K562 (cell line): ENCODE measurements around the gene CDK5R1. TPM values are rescaled to one million over a fixed set of nuclear protein-coding genes. Genes with fewer than 3 reads are reported as not detected.

Source experiments
- HNRNPL ChIP-seq: fragments of 200-400 bp; formaldehyde crosslinking; IDR thresholded peaks from 2 replicates; pipeline ENCODE4 v1.6.1; 2017; ENCODE audit warnings: low read depth, mild to moderate bottlenecking, low read length
- JUND ChIP-seq, 2 experiments: IDR thresholded peaks; 2 replicates in 1 of 2; 3 replicates in 1 of 2; pipeline ENCODE4 v1.6.1; 2011; ENCODE audit warnings: borderline replicate concordance in 2 of 2, low read depth in 2 of 2, low read length in 2 of 2, improper control_type of control experiment in 1 of 2, missing biosample characterization in 1 of 2, missing genetic modification characterization in 1 of 2, missing genetic modification reagents in 1 of 2
- L3MBTL2 ChIP-seq: fragments of 450-650 bp; IDR thresholded peaks from 2 replicates; pipeline ENCODE4 v1.6.1; 2016; ENCODE audit warnings: mild to moderate bottlenecking, moderate library complexity
- MYC ChIP-seq, 2 experiments: fragments of 250-450 bp in 1 of 2; sonication (Bioruptor Pico) in 1 of 2; IDR thresholded peaks; 2 replicates each; pipeline versions ENCODE4 v1.5.1 to v1.6.1; 2012 to 2021; ENCODE audit warnings: low read depth in 2 of 2, borderline replicate concordance in 1 of 2, improper control_type of control experiment in 1 of 2, low read length in 1 of 2, mild to moderate bottlenecking in 1 of 2, moderate library complexity in 1 of 2
- NR3C1 ChIP-seq: sonication (generic); formaldehyde crosslinking; IDR thresholded peaks from 2 replicates; pipeline ENCODE4 v1.8.1; 2022; ENCODE audit warnings: missing genetic modification reagents
- RB1 ChIP-seq: fragments of 450-650 bp; IDR thresholded peaks from 2 replicates; pipeline ENCODE4 v1.6.1; 2017; ENCODE audit warnings: low read depth, mild to moderate bottlenecking
- RBFOX2 ChIP-seq: fragments of 200-400 bp; formaldehyde crosslinking; IDR thresholded peaks from 2 replicates; pipeline ENCODE4 v1.6.1; 2017; ENCODE audit warnings: low read depth, mild to moderate bottlenecking, low read length, moderate library complexity
- RCOR1 ChIP-seq, 2 experiments: IDR thresholded peaks; 2 replicates each; pipeline ENCODE4 v1.6.1; 2012; ENCODE audit warnings: low read depth in 2 of 2, low read length in 2 of 2, borderline replicate concordance in 1 of 2, improper control_type of control experiment in 1 of 2
- ZNF561 ChIP-seq: fragments of 450-650 bp; formaldehyde crosslinking; conservative IDR thresholded peaks from 2 replicates; pipeline ENCODE4 v1.4.0; 2020; ENCODE audit warnings: mild to moderate bottlenecking, moderate library complexity
- ZNF668 ChIP-seq: fragments of 250-450 bp; sonication (Bioruptor Pico); IDR thresholded peaks from 2 replicates; pipeline ENCODE4 v1.8.0; 2022; ENCODE audit warnings: mild to moderate bottlenecking, inconsistent platforms
- polyA plus RNA-seq, 8 experiments: library from polyadenylated mRNA; depleted of rRNA in 4 of 8; stranded (reverse) in 5 of 8; unstranded in 3 of 8; fragments of >200 nt; fragmentation: Nextera tagmentation in 2 of 8; fragmentation: Illumina TruSeq in 1 of 8; extraction: Ambion mirVana in 2 of 8; extraction: Trizol in 1 of 8; gene quantifications; 2 replicates each; pipeline versions ENCODE4 v1.2.1 to v1.2.3, GENCODE V29; 2011 to 2014; ENCODE audit warnings: inconsistent platforms in 1 of 8, missing spikeins in 1 of 8
- total RNA-seq, 7 experiments: library from RNA; depleted of rRNA in 6 of 7; stranded (reverse); fragments of >200 nt in 6 of 7; fragmentation: Illumina TruSeq in 2 of 7; extraction: Trizol in 2 of 7; gene quantifications; 2 replicates each; pipeline versions ENCODE4 v1.2.1 to v1.2.3, GENCODE V29; 2011 to 2021; ENCODE audit warnings: low replicate concordance in 1 of 7
- TF ChIP-seq, protein P1 (sequence below): fragments of 250-450 bp; sonication (Bioruptor Pico); IDR thresholded peaks from 2 replicates; pipeline ENCODE4 v1.4.0; 2020; ENCODE audit warnings: mild to moderate bottlenecking, moderate library complexity, borderline replicate concordance
- TF ChIP-seq, protein P2 (sequence below): fragments of 450-650 bp; IDR thresholded peaks from 2 replicates; pipeline ENCODE4 v1.6.1; 2016; ENCODE audit warnings: mild to moderate bottlenecking, moderate library complexity

Gene CDK5R1
- total and polyA plus RNA-seq, 9 of the 15 experiments (the other 6 are each of a cell fraction or from before 2014, with no cell fraction given) = 0.10 to 4.8 (median 2.3) TPM

DNA sequence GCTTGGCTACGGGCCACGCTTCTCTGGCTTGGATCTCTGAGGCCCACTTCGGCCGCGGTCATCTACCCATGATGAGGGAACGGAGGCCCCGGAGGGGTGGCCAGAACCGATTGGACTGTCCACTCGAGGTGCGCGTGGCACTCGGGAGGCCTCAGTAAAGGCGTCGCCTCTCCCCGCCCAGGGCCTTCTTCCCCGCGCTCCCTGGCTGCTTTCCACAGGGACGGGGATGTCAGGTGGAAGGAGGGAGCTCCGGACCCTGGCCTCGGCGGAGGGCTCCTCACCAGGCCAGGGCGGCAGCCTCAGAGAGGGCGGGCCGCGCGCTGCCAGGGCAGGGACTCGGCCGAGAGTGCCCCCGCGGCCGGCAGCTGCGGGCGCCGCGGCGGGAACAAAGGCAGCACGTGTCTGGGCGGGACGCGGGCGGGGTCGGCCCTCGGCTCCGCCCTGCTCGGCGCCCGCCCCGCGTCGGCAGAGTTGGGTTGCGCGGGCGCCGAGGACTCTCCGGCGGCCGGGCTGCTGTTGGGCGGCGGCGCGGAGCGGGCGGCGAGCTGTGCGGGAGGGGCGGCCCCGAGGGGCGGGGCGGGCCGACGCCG lies 587 bp upstream of the CDK5R1 start (continued):
- peak; percentile 99 for TF ChIP-seq L3MBTL2
- 0 out of 4 replicates have a peak, but pooled peaks of 1 of the 2 experiments have one; percentile 1 for TF ChIP-seq RCOR1 (IDR thresholded peaks at IDR 0.05; ENCODE audit: borderline replicate concordance in 1 of 2, low read depth in 2 of 2, low read length in 2 of 2)
- no peak for TF ChIP-seq ZNF668 (CRISPR knock-in tag)
- peak; percentile 86 for TF ChIP-seq MYC (IDR thresholded peaks at IDR 0.05; ENCODE audit: low read depth, low read length)
- no peak for TF ChIP-seq MYC (CRISPR knock-in tag; IDR thresholded peaks at IDR 0.05; ENCODE audit: borderline replicate concordance, low read depth)
- TF ChIP-seq HNRNPL = 0 out of 2 replicates have a peak, but pooled peaks have one; percentile 49
- no peak for TF ChIP-seq JUND (IDR thresholded peaks at IDR 0.05; ENCODE audit: borderline replicate concordance, low read depth, low read length)
- TF ChIP-seq JUND (tag; IDR thresholded peaks at IDR 0.05; ENCODE audit: borderline replicate concordance, low read depth, low read length) = no peak
- TF ChIP-seq, protein P1, sequence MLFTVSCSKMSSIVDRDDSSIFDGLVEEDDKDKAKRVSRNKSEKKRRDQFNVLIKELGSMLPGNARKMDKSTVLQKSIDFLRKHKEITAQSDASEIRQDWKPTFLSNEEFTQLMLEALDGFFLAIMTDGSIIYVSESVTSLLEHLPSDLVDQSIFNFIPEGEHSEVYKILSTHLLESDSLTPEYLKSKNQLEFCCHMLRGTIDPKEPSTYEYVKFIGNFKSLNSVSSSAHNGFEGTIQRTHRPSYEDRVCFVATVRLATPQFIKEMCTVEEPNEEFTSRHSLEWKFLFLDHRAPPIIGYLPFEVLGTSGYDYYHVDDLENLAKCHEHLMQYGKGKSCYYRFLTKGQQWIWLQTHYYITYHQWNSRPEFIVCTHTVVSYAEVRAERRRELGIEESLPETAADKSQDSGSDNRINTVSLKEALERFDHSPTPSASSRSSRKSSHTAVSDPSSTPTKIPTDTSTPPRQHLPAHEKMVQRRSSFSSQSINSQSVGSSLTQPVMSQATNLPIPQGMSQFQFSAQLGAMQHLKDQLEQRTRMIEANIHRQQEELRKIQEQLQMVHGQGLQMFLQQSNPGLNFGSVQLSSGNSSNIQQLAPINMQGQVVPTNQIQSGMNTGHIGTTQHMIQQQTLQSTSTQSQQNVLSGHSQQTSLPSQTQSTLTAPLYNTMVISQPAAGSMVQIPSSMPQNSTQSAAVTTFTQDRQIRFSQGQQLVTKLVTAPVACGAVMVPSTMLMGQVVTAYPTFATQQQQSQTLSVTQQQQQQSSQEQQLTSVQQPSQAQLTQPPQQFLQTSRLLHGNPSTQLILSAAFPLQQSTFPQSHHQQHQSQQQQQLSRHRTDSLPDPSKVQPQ (CRISPR knock-in tag) = no peak
- TF ChIP-seq, protein P2, sequence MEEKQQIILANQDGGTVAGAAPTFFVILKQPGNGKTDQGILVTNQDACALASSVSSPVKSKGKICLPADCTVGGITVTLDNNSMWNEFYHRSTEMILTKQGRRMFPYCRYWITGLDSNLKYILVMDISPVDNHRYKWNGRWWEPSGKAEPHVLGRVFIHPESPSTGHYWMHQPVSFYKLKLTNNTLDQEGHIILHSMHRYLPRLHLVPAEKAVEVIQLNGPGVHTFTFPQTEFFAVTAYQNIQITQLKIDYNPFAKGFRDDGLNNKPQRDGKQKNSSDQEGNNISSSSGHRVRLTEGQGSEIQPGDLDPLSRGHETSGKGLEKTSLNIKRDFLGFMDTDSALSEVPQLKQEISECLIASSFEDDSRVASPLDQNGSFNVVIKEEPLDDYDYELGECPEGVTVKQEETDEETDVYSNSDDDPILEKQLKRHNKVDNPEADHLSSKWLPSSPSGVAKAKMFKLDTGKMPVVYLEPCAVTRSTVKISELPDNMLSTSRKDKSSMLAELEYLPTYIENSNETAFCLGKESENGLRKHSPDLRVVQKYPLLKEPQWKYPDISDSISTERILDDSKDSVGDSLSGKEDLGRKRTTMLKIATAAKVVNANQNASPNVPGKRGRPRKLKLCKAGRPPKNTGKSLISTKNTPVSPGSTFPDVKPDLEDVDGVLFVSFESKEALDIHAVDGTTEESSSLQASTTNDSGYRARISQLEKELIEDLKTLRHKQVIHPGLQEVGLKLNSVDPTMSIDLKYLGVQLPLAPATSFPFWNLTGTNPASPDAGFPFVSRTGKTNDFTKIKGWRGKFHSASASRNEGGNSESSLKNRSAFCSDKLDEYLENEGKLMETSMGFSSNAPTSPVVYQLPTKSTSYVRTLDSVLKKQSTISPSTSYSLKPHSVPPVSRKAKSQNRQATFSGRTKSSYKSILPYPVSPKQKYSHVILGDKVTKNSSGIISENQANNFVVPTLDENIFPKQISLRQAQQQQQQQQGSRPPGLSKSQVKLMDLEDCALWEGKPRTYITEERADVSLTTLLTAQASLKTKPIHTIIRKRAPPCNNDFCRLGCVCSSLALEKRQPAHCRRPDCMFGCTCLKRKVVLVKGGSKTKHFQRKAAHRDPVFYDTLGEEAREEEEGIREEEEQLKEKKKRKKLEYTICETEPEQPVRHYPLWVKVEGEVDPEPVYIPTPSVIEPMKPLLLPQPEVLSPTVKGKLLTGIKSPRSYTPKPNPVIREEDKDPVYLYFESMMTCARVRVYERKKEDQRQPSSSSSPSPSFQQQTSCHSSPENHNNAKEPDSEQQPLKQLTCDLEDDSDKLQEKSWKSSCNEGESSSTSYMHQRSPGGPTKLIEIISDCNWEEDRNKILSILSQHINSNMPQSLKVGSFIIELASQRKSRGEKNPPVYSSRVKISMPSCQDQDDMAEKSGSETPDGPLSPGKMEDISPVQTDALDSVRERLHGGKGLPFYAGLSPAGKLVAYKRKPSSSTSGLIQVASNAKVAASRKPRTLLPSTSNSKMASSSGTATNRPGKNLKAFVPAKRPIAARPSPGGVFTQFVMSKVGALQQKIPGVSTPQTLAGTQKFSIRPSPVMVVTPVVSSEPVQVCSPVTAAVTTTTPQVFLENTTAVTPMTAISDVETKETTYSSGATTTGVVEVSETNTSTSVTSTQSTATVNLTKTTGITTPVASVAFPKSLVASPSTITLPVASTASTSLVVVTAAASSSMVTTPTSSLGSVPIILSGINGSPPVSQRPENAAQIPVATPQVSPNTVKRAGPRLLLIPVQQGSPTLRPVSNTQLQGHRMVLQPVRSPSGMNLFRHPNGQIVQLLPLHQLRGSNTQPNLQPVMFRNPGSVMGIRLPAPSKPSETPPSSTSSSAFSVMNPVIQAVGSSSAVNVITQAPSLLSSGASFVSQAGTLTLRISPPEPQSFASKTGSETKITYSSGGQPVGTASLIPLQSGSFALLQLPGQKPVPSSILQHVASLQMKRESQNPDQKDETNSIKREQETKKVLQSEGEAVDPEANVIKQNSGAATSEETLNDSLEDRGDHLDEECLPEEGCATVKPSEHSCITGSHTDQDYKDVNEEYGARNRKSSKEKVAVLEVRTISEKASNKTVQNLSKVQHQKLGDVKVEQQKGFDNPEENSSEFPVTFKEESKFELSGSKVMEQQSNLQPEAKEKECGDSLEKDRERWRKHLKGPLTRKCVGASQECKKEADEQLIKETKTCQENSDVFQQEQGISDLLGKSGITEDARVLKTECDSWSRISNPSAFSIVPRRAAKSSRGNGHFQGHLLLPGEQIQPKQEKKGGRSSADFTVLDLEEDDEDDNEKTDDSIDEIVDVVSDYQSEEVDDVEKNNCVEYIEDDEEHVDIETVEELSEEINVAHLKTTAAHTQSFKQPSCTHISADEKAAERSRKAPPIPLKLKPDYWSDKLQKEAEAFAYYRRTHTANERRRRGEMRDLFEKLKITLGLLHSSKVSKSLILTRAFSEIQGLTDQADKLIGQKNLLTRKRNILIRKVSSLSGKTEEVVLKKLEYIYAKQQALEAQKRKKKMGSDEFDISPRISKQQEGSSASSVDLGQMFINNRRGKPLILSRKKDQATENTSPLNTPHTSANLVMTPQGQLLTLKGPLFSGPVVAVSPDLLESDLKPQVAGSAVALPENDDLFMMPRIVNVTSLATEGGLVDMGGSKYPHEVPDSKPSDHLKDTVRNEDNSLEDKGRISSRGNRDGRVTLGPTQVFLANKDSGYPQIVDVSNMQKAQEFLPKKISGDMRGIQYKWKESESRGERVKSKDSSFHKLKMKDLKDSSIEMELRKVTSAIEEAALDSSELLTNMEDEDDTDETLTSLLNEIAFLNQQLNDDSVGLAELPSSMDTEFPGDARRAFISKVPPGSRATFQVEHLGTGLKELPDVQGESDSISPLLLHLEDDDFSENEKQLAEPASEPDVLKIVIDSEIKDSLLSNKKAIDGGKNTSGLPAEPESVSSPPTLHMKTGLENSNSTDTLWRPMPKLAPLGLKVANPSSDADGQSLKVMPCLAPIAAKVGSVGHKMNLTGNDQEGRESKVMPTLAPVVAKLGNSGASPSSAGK = peak; percentile 71
- no peak for TF ChIP-seq ZNF561 (CRISPR knock-in tag)
- TF ChIP-seq NR3C1 (CRISPR knock-in tag) = 0 out of 2 replicates have a peak, but pooled peaks have one; percentile 30
- peak; percentile 81 for TF ChIP-seq RBFOX2
- TF ChIP-seq RB1 = peak; percentile 82; the same call in 1 of the 2 replicates
